Type B pancreatic cell (in vitro differentiated cells): ENCODE results near the gene MCF2L. TPM values are rescaled to one million over a fixed set of nuclear protein-coding genes. Genes with fewer than 3 reads are reported as not detected.
"Not testable (repeated sequence)": the region's sequence is repeated elsewhere in the genome, so short reads cannot be mapped to it uniquely, and the experiment has no call there.

Experiments
- DNase-seq: peaks from one replicate; pipeline ENCODE4 v3.0.0; 2021; ENCODE audit warnings: mixed read lengths; ENCODE audit not compliant: unreplicated experiment; ENCODE audit errors: extremely low spot score
- H3K27ac Mint-ChIP-seq: 2 replicates; pipeline ENCODE4 v1.8.0; 2021; ENCODE audit warnings: mild to moderate bottlenecking, mixed read lengths
- H3K27me3 Mint-ChIP-seq: 2 replicates; pipeline ENCODE4 v1.8.0; 2021; ENCODE audit warnings: mixed read lengths
- H3K36me3 Mint-ChIP-seq: 2 replicates; pipeline ENCODE4 v1.8.0; 2021; ENCODE audit warnings: mixed read lengths
- H3K4me1 Mint-ChIP-seq: one replicate; pipeline ENCODE4 v1.8.0; 2021; ENCODE audit warnings: mixed read lengths; ENCODE audit not compliant: unreplicated experiment
- H3K4me3 Mint-ChIP-seq: 2 replicates; pipeline ENCODE4 v1.8.0; 2021; ENCODE audit warnings: mild to moderate bottlenecking, mixed read lengths
- H3K9me3 Mint-ChIP-seq: 2 replicates; pipeline ENCODE4 v1.8.0; 2021; ENCODE audit warnings: mixed read lengths
- total RNA-seq: library from RNA; stranded (reverse); gene quantifications from 2 replicates; pipeline ENCODE4 v1.2.1, GENCODE V29; 2021; ENCODE audit warnings: low replicate concordance
- TF ChIP-seq, protein P1 (sequence below): fragments of 200-600 bp; sonication (generic); conservative IDR thresholded peaks from 2 replicates; pipeline ENCODE4 v1.5.0; 2021; ENCODE audit warnings: antibody characterized with exemption, mild to moderate bottlenecking

Gene MCF2L
- total RNA-seq, 1 donor from 2014 or later: 46.9 TPM

- H3K4me3 Mint-ChIP-seq: no peak overlapping the region
- peaks cover 8% of the 10 kb centered on the region for H3K36me3 Mint-ChIP-seq
- H3K27me3 Mint-ChIP-seq: peaks cover 7% of the 10 kb centered on the region
- no peaks in the 10 kb centered on the region for H3K9me3 Mint-ChIP-seq
- no peak overlapping the region for H3K27ac Mint-ChIP-seq
- DNase-seq: no peak
- TF ChIP-seq, protein P1, sequence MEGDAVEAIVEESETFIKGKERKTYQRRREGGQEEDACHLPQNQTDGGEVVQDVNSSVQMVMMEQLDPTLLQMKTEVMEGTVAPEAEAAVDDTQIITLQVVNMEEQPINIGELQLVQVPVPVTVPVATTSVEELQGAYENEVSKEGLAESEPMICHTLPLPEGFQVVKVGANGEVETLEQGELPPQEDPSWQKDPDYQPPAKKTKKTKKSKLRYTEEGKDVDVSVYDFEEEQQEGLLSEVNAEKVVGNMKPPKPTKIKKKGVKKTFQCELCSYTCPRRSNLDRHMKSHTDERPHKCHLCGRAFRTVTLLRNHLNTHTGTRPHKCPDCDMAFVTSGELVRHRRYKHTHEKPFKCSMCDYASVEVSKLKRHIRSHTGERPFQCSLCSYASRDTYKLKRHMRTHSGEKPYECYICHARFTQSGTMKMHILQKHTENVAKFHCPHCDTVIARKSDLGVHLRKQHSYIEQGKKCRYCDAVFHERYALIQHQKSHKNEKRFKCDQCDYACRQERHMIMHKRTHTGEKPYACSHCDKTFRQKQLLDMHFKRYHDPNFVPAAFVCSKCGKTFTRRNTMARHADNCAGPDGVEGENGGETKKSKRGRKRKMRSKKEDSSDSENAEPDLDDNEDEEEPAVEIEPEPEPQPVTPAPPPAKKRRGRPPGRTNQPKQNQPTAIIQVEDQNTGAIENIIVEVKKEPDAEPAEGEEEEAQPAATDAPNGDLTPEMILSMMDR: no peak
- peaks cover 10% of the 10 kb centered on the region for H3K4me1 Mint-ChIP-seq
Observed at GRCh38 chr13:113052206-113052605, 83.2 kb downstream of the MCF2L start.

GRCh38 chr13:113052971-113053370 lies 84.0 kb downstream of the MCF2L start:
- Mint-ChIP-seq H3K4me3 (no peak overlapping the region), H3K27me3 (peaks cover 7% of the 10 kb centered on the region), H3K27ac (peak overlapping the region; percentile 10), H3K9me3 (no peaks in the 10 kb centered on the region), H3K4me1 (peaks cover 10% of the 10 kb centered on the region), H3K36me3 (peaks cover 5% of the 10 kb centered on the region)
- TF ChIP-seq, protein P1: no peak
- no peak for DNase-seq

DNA sequence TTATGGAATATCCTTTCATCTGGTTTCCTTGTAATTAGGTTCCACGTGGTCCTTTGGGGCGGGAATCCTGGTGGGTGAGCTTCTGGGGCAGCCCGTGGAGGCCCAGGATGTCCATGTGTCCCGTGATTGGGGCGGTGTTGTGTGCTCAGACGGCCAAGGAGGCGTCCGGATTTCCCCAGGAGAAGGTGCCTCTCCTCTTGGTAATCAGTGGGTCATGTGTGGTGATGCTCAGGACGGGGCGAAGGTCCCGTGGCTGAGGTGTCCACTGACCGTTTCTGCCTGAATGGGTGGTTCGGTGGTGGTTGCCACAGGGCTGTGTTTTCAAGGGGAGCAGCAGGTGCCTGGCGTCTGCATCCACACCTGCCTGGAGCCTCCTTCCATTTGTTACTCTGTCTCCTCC lies 84.4 kb downstream of the MCF2L start:
- DNase-seq: no peak
- no peak overlapping the region for H3K27ac Mint-ChIP-seq
- H3K4me1 Mint-ChIP-seq: peaks cover 10% of the 10 kb centered on the region
- peaks cover 5% of the 10 kb centered on the region for H3K36me3 Mint-ChIP-seq
- H3K9me3 Mint-ChIP-seq: no peaks in the 10 kb centered on the region
- TF ChIP-seq, protein P1: no peak
- H3K27me3 Mint-ChIP-seq: peaks cover 7% of the 10 kb centered on the region
- no peak overlapping the region for H3K4me3 Mint-ChIP-seq

GRCh38 chr13:113053801-113054604 lies 85.0 kb downstream of the MCF2L start:
- Mint-ChIP-seq H3K27me3 (peaks cover 7% of the 10 kb centered on the region), H3K9me3 (no peaks in the 10 kb centered on the region), H3K27ac (no peak overlapping the region), H3K4me3 (no peak overlapping the region), H3K4me1 (peaks cover 10% of the 10 kb centered on the region), H3K36me3 (peaks cover 5% of the 10 kb centered on the region)
- no peak for DNase-seq
- TF ChIP-seq, protein P1: no peak

- H3K27ac Mint-ChIP-seq: no peak overlapping the region
- H3K4me3 Mint-ChIP-seq: no peak overlapping the region
- peaks cover 10% of the 10 kb centered on the region for H3K4me1 Mint-ChIP-seq
- DNase-seq: no peak
- H3K36me3 Mint-ChIP-seq: peaks cover 5% of the 10 kb centered on the region
- H3K27me3 Mint-ChIP-seq: peaks cover 7% of the 10 kb centered on the region
- TF ChIP-seq, protein P1: no peak
- no peaks in the 10 kb centered on the region for H3K9me3 Mint-ChIP-seq
Observed at GRCh38 chr13:113057084-113057483, 88.1 kb downstream of the MCF2L start.

DNA sequence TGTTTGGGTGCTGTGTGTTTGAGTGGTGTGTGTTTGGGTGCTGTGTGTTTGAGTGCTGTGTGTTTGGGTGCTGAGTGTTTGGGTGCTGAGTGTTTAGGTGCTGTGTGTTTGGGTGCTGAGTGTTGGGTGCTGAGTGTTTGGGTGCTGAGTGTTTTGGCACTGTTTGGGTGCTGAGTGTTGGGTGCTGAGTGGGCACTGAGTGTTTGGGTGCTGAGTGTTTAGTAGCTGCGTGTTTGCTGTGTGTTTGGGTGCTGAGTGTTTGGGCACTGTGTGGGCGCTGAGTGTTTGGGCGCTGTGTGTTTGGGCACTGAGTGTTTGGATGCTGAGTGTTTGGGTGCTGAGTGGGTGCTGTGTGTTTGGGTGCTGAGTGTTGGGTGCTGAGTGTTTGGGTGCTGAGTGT lies 88.5 kb downstream of the MCF2L start:
- H3K4me3 Mint-ChIP-seq, H3K36me3 Mint-ChIP-seq, H3K27ac Mint-ChIP-seq, H3K4me1 Mint-ChIP-seq, H3K27me3 Mint-ChIP-seq, H3K9me3 Mint-ChIP-seq, DNase-seq: not testable (repeated sequence)
